Astrocyte (in vitro differentiated cells and primary cell): ENCODE data around the gene NHLRC2. TPM values are rescaled to one million over a fixed set of nuclear protein-coding genes. Genes with fewer than 3 reads are reported as not detected.
A peak's percentile ranks its signal among the peaks of the same experiment; 100 is the strongest.

ENCODE experiments used
- DNase-seq: peaks from one replicate; pipeline ENCODE4 v3.0.0-alpha.2; 2010; ENCODE audit warnings: low read depth
- FAIRE-seq: peaks from 2 replicates; lab custom pipeline; 2011; peaks lifted over from hg19 to GRCh38; lab: Jason Lieb, UNC
- H2AFZ ChIP-seq: 2 replicates; pipeline ENCODE4 v1.6.0; 2012; ENCODE audit warnings: low read depth, low read length, inconsistent platforms
- H3K27ac ChIP-seq: 2 replicates; pipeline ENCODE4 v1.5.1; 2011; ENCODE audit warnings: low read depth, low read length, inconsistent platforms
- H3K27me3 ChIP-seq: 2 replicates; pipeline ENCODE4 v1.6.0; 2011; ENCODE audit warnings: low read length, inconsistent platforms; ENCODE audit not compliant: insufficient read depth
- H3K36me3 ChIP-seq: 2 replicates; pipeline ENCODE4 v1.5.1; 2011; ENCODE audit warnings: low read length, inconsistent platforms; ENCODE audit not compliant: insufficient read depth
- H3K4me1 ChIP-seq: 2 replicates; pipeline ENCODE4 v1.5.1; 2011; ENCODE audit warnings: low read length, inconsistent platforms; ENCODE audit not compliant: insufficient read depth
- H3K4me2 ChIP-seq: 2 replicates; pipeline ENCODE4 v1.6.0; 2012; ENCODE audit warnings: low read length, inconsistent platforms
- H3K4me3 ChIP-seq: 2 replicates; pipeline ENCODE4 v1.5.1; 2011; ENCODE audit warnings: low read depth, mild to moderate bottlenecking, low read length, inconsistent platforms; ENCODE audit not compliant: insufficient read depth
- H3K79me2 ChIP-seq: 2 replicates; pipeline ENCODE4 v1.6.0; 2012; ENCODE audit warnings: mild to moderate bottlenecking, low read length, inconsistent platforms; ENCODE audit not compliant: insufficient read depth
- H3K9ac ChIP-seq: 2 replicates; pipeline ENCODE4 v1.6.0; 2012; ENCODE audit warnings: mild to moderate bottlenecking, low read length, inconsistent platforms
- H3K9me3 ChIP-seq: 2 replicates; pipeline ENCODE4 v1.5.1; 2012; ENCODE audit warnings: low read depth, mild to moderate bottlenecking, low read length, inconsistent platforms; ENCODE audit not compliant: insufficient read depth
- H4K20me1 ChIP-seq: 2 replicates; pipeline ENCODE4 v1.6.0; 2012; ENCODE audit warnings: low read length, inconsistent platforms; ENCODE audit not compliant: insufficient read depth
- H3K27ac Mint-ChIP-seq: one replicate; pipeline ENCODE4 v1.8.0; 2021; ENCODE audit warnings: mild to moderate bottlenecking, mixed read lengths; ENCODE audit not compliant: unreplicated experiment
- H3K27me3 Mint-ChIP-seq: one replicate; pipeline ENCODE4 v1.8.0; 2021; ENCODE audit warnings: low read depth, mixed read lengths; ENCODE audit not compliant: unreplicated experiment
- H3K36me3 Mint-ChIP-seq: one replicate; pipeline ENCODE4 v1.8.0; 2021; ENCODE audit warnings: low read depth, mixed read lengths; ENCODE audit not compliant: unreplicated experiment
- H3K4me1 Mint-ChIP-seq: one replicate; pipeline ENCODE4 v1.8.0; 2021; ENCODE audit warnings: low read depth, mixed read lengths; ENCODE audit not compliant: unreplicated experiment
- H3K4me3 Mint-ChIP-seq: one replicate; pipeline ENCODE4 v1.8.0; 2021; ENCODE audit warnings: mild to moderate bottlenecking, moderate library complexity, mixed read lengths; ENCODE audit not compliant: unreplicated experiment
- H3K9me3 Mint-ChIP-seq: one replicate; pipeline ENCODE4 v1.8.0; 2021; ENCODE audit warnings: mild to moderate bottlenecking, mixed read lengths; ENCODE audit not compliant: unreplicated experiment
- EZH2 ChIP-seq: IDR thresholded peaks from 2 replicates; pipeline ENCODE4 v1.6.1; 2012; ENCODE audit warnings: mild to moderate bottlenecking, low read length, inconsistent platforms; ENCODE audit not compliant: insufficient read depth
- total RNA-seq: library from RNA; stranded (reverse); gene quantifications from 2 replicates; pipeline ENCODE4 v1.2.1, GENCODE V29; 2021
- TF ChIP-seq, protein P1 (sequence below): IDR thresholded peaks from 2 replicates; pipeline ENCODE4 v1.5.1; 2011; ENCODE audit warnings: low read depth, mild to moderate bottlenecking, inconsistent platforms, low read length, moderate library complexity; ENCODE audit not compliant: insufficient read depth

The NHLRC2 gene
- total RNA-seq, 1 donor from 2014 or later = 16.9 TPM

- Mint-ChIP-seq H3K36me3 (no peaks in the 10 kb centered on the region), H3K27ac (no peak overlapping the region), H3K4me1 (no peaks in the 10 kb centered on the region), H3K4me3 (no peak overlapping the region), H3K9me3 (no peaks in the 10 kb centered on the region), H3K27me3 (no peaks in the 10 kb centered on the region)
- H3K27ac ChIP-seq = no peak overlapping the region
- H3K27me3 ChIP-seq = no peaks in the 10 kb centered on the region
- H3K9me3 ChIP-seq = no peaks in the 10 kb centered on the region
- no peak overlapping the region for H3K4me3 ChIP-seq
- H4K20me1 ChIP-seq = no peaks in the 10 kb centered on the region
- no peaks in the 10 kb centered on the region for H3K79me2 ChIP-seq
- peaks cover 4% of the 10 kb centered on the region for H3K4me1 ChIP-seq
- DNase-seq = no peak
- FAIRE-seq = no peak
- H2AFZ ChIP-seq = no peak overlapping the region
- TF ChIP-seq EZH2 = no peak
- TF ChIP-seq, protein P1, sequence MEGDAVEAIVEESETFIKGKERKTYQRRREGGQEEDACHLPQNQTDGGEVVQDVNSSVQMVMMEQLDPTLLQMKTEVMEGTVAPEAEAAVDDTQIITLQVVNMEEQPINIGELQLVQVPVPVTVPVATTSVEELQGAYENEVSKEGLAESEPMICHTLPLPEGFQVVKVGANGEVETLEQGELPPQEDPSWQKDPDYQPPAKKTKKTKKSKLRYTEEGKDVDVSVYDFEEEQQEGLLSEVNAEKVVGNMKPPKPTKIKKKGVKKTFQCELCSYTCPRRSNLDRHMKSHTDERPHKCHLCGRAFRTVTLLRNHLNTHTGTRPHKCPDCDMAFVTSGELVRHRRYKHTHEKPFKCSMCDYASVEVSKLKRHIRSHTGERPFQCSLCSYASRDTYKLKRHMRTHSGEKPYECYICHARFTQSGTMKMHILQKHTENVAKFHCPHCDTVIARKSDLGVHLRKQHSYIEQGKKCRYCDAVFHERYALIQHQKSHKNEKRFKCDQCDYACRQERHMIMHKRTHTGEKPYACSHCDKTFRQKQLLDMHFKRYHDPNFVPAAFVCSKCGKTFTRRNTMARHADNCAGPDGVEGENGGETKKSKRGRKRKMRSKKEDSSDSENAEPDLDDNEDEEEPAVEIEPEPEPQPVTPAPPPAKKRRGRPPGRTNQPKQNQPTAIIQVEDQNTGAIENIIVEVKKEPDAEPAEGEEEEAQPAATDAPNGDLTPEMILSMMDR = no peak
- H3K36me3 ChIP-seq = no peaks in the 10 kb centered on the region
- H3K9ac ChIP-seq = no peak overlapping the region
- no peak overlapping the region for H3K4me2 ChIP-seq
Measured at GRCh38 chr10:113849140-113849803, 5.2 kb upstream of the NHLRC2 start.

DNA sequence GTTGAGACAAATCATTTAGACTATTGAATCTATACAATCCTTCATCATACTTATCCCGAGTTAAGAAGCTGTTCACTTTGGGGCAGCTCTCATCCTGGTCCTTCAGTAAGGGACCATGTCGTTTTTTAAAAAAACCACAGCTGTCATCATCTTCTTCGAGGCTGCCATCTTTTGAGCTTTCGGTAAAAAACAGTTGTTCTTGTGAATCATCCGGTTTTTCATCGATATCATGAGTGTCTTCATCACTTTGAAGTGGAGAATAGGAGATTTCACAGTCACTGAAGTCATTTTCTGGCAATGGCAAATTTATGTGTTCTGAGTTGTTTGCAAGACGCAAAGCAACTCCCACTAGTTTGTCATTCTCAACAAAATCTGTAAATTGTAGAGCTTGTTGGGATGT is 4.5 kb upstream of the NHLRC2 start:
- DNase-seq (no peak), FAIRE-seq (no peak)
- Histone ChIP-seq H3K4me2 (no peak overlapping the region), H3K4me3 (no peak overlapping the region), H3K79me2 (peaks cover 3% of the 10 kb centered on the region), H2AFZ (no peak overlapping the region), H3K9me3 (no peaks in the 10 kb centered on the region), H3K4me1 (peaks cover 4% of the 10 kb centered on the region), H3K36me3 (no peaks in the 10 kb centered on the region), H3K27ac (no peak overlapping the region), H4K20me1 (no peaks in the 10 kb centered on the region), H3K27me3 (no peaks in the 10 kb centered on the region), H3K9ac (no peak overlapping the region)
- H3K27ac Mint-ChIP-seq = no peak overlapping the region
- no peaks in the 10 kb centered on the region for H3K36me3 Mint-ChIP-seq
- no peaks in the 10 kb centered on the region for H3K4me1 Mint-ChIP-seq
- no peak overlapping the region for H3K4me3 Mint-ChIP-seq
- no peaks in the 10 kb centered on the region for H3K27me3 Mint-ChIP-seq
- TF ChIP-seq EZH2 = no peak
- H3K9me3 Mint-ChIP-seq = no peaks in the 10 kb centered on the region

- TF ChIP-seq, protein P1 = no peak
- no peak for TF ChIP-seq EZH2
- H3K4me3 ChIP-seq = peak overlapping the region; percentile 88
- peak; percentile 4 for DNase-seq
- Mint-ChIP-seq H3K27me3 (no peaks in the 10 kb centered on the region), H3K4me3 (peak overlapping the region; percentile 92), H3K27ac (peak overlapping the region; percentile 98), H3K4me1 (peaks cover 14% of the 10 kb centered on the region), H3K36me3 (no peaks in the 10 kb centered on the region), H3K9me3 (no peaks in the 10 kb centered on the region)
- peak overlapping the region; percentile 98 for H3K4me2 ChIP-seq
- peaks cover 15% of the 10 kb centered on the region for H3K4me1 ChIP-seq
- no peaks in the 10 kb centered on the region for H3K9me3 ChIP-seq
- H3K27ac ChIP-seq = peak overlapping the region; percentile 92
- H3K27me3 ChIP-seq = no peaks in the 10 kb centered on the region
- peak overlapping the region; percentile 93 for H3K9ac ChIP-seq
- peaks cover 2% of the 10 kb centered on the region for H3K36me3 ChIP-seq
- peaks cover 36% of the 10 kb centered on the region for H3K79me2 ChIP-seq
- H4K20me1 ChIP-seq = no peaks in the 10 kb centered on the region
- no peak for FAIRE-seq
- H2AFZ ChIP-seq = peak overlapping the region; percentile 96
Measured at GRCh38 chr10:113853578-113854012, 866 bp upstream of the NHLRC2 start.
